ENCODE results near the gene SNX10. TPM values are rescaled to one million over a fixed set of nuclear protein-coding genes. Genes with fewer than 3 reads are reported as not detected.
"Not testable (repeated sequence)": the region's sequence is repeated elsewhere in the genome, so short reads cannot be mapped to it uniquely, and the experiment has no call there.

SNX10 gene
- 10 to 100 TPM; 13.2 to 19.3 TPM for total RNA-seq
- polyA plus RNA-seq (2013, experiment 1 of 2) = 10.7 TPM
- 10.8 TPM for polyA plus RNA-seq (2013, experiment 2 of 2)
- long read RNA-seq, experiment 1, partial matches to known transcripts = 0 of 8 reads
- long read RNA-seq, experiment 1, other reads (novel, unspliced or antisense) = 6 of 8 reads
- long read RNA-seq, experiment 2, transcript SNX10-201 (7 exons, 2,546 nt) = major isoform, 52 of 64 reads
- long read RNA-seq, experiment 2, transcript SNX10-207 (7 exons, 2,613 nt) = minor isoform, 5 of 64 reads
- long read RNA-seq, experiment 2, partial matches to known transcripts = 1 of 64 reads
- long read RNA-seq, experiment 2, other reads (novel, unspliced or antisense) = 6 of 64 reads
- long read RNA-seq, experiment 3, transcript SNX10-201 (7 exons, 2,546 nt) = major isoform, 76 of 89 reads
- long read RNA-seq, experiment 3, partial matches to known transcripts = 0 of 89 reads
- long read RNA-seq, experiment 3, other reads (novel, unspliced or antisense) = 9 of 89 reads
- long read RNA-seq, experiment 4, transcript SNX10-201 (7 exons, 2,546 nt) = major isoform, 9 of 14 reads
- long read RNA-seq, experiment 4, partial matches to known transcripts = 2 of 14 reads
- long read RNA-seq, experiment 4, other reads (novel, unspliced or antisense) = 2 of 14 reads

DNA sequence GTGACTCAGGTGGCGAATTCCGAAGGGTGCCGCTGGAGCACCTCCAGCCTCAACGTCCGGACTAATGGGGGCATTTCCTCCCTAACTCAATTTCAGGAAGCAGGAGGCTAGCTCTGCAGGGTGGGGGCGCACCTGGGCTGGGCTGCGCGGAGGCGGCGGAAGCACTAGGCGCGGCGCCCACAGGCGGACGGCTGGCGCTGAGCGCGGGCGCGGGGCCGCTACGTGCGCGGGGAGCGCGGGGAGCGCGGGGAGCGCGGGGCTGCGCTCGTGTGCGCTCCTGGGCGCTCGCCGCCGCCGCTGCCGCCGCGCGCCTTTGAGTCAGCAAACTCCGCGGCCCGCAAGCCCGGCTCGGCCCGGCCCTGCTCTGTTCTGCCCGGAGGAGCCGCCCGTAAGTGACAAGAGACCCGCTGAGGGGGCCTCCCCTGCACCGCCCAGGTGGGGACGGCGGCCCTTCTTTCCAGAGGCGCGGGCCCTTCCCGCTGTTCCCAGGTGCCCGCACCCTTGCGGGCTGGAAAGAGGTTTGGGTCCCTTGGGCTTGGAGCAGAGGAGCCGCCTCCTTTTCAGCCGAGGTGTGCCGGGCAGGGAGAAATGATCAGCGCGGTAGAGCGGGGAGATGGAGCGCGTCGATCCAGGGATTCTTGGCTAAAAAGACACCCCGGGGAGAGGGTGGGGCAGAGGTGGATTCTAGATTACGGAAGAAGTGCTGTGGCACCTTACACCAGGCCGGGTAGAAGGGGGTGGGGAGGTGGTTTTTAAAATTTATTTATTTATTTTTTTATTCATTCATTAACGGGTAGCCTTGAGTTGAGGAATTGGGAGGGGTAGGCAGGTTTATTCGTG is at the start of gene SNX10:
TSS of gene SNX10 (plus strand) at position 164 of the 840 bp plus-strand sequence. CDS start 54,581 bp downstream, outside the sequence.
- WGBS, 2 experiments (ENCODE audit: insufficient coverage in 1 of 2, insufficient read length in 1 of 2) = 0 to 3% methylated on average over 5 to 73 of the region's 74 CpGs
- Histone ChIP-seq H3K27me3 (ENCODE audit: control insufficient read depth, insufficient read depth, low read length, poor library complexity, severe bottlenecking) (no peaks in the 10 kb centered on the region), H3K4me3 (ENCODE audit: low read length) (peak within 1 kb of the TSS; percentile 82), H3K9ac (ENCODE audit: extremely low read depth, low read length, poor library complexity, severe bottlenecking) (peak within 1 kb of the TSS; percentile 53), H3K9me3 (ENCODE audit: control insufficient read depth, low read length) (no peaks in the 10 kb centered on the region), H3K27ac (ENCODE audit: low read depth, low read length) (no peak within 1 kb of the TSS), H3K4me1 (ENCODE audit: control insufficient read depth, insufficient read depth, low read length) (peaks cover 4% of the 10 kb centered on the region), H3K36me3 (ENCODE audit: control insufficient read depth, insufficient read depth, low read length) (no peaks in the 10 kb centered on the region)
- Mint-ChIP-seq H3K4me3 (peak within 1 kb of the TSS; percentile 77), H3K27ac (peak within 1 kb of the TSS; percentile 58), H3K9me3 (no peaks in the 10 kb centered on the region), H3K4me1 (peaks cover 8% of the 10 kb centered on the region), H3K27me3 (ENCODE audit: insufficient read depth) (no peaks in the 10 kb centered on the region), H3K36me3 (ENCODE audit: low read depth) (no peaks in the 10 kb centered on the region)
- TF ChIP-seq, protein P1, sequence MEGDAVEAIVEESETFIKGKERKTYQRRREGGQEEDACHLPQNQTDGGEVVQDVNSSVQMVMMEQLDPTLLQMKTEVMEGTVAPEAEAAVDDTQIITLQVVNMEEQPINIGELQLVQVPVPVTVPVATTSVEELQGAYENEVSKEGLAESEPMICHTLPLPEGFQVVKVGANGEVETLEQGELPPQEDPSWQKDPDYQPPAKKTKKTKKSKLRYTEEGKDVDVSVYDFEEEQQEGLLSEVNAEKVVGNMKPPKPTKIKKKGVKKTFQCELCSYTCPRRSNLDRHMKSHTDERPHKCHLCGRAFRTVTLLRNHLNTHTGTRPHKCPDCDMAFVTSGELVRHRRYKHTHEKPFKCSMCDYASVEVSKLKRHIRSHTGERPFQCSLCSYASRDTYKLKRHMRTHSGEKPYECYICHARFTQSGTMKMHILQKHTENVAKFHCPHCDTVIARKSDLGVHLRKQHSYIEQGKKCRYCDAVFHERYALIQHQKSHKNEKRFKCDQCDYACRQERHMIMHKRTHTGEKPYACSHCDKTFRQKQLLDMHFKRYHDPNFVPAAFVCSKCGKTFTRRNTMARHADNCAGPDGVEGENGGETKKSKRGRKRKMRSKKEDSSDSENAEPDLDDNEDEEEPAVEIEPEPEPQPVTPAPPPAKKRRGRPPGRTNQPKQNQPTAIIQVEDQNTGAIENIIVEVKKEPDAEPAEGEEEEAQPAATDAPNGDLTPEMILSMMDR (conservative IDR thresholded peaks at IDR 0.05) = peak; percentile 55
- peak; percentile 90 for DNase-seq

- Histone ChIP-seq H3K9me3 (ENCODE audit: control insufficient read depth, low read length) (no peaks in the 10 kb centered on the region), H3K4me1 (ENCODE audit: control insufficient read depth, insufficient read depth, low read length) (no peaks in the 10 kb centered on the region), H3K27me3 (ENCODE audit: control insufficient read depth, insufficient read depth, low read length, poor library complexity, severe bottlenecking) (no peaks in the 10 kb centered on the region), H3K36me3 (ENCODE audit: control insufficient read depth, insufficient read depth, low read length) (no peaks in the 10 kb centered on the region), H3K27ac (ENCODE audit: low read depth, low read length) (no peak overlapping the region), H3K4me3 (ENCODE audit: low read length) (no peak overlapping the region), H3K9ac (ENCODE audit: extremely low read depth, low read length, poor library complexity, severe bottlenecking) (no peak overlapping the region)
- no peaks in the 10 kb centered on the region for H3K4me1 Mint-ChIP-seq
- 93 to 96% methylated on average over 6 to 13 of the region's 13 CpGs for WGBS, 2 experiments (ENCODE audit: insufficient coverage in 1 of 2, insufficient read length in 1 of 2)
- no peak overlapping the region for H3K27ac Mint-ChIP-seq
- no peaks in the 10 kb centered on the region for H3K27me3 Mint-ChIP-seq (ENCODE audit: insufficient read depth)
- TF ChIP-seq, protein P1 (conservative IDR thresholded peaks at IDR 0.05) = no peak
- H3K4me3 Mint-ChIP-seq = no peak overlapping the region
- H3K9me3 Mint-ChIP-seq = no peaks in the 10 kb centered on the region
- H3K36me3 Mint-ChIP-seq (ENCODE audit: low read depth) = no peaks in the 10 kb centered on the region
- no peak for DNase-seq
Measured at GRCh38 chr7:26245150-26245549, 46.5 kb upstream of the SNX10 start.

GRCh38 chr7:26250239-26250638 is 41.4 kb upstream of the SNX10 start:
- no peaks in the 10 kb centered on the region for H3K9me3 ChIP-seq (ENCODE audit: control insufficient read depth, low read length)
- H3K4me1 ChIP-seq (ENCODE audit: control insufficient read depth, insufficient read depth, low read length) = no peaks in the 10 kb centered on the region
- H3K27me3 ChIP-seq (ENCODE audit: control insufficient read depth, insufficient read depth, low read length, poor library complexity, severe bottlenecking) = no peaks in the 10 kb centered on the region
- 93 to 96% methylated on average over 12 of the region's 12 CpGs for WGBS, 2 experiments (ENCODE audit: insufficient coverage in 1 of 2, insufficient read length in 1 of 2)
- no peak for DNase-seq
- H3K4me1 Mint-ChIP-seq = no peaks in the 10 kb centered on the region
- H3K27ac ChIP-seq (ENCODE audit: low read depth, low read length) = no peak overlapping the region
- no peaks in the 10 kb centered on the region for H3K27me3 Mint-ChIP-seq (ENCODE audit: insufficient read depth)
- no peaks in the 10 kb centered on the region for H3K9me3 Mint-ChIP-seq
- H3K9ac ChIP-seq (ENCODE audit: extremely low read depth, low read length, poor library complexity, severe bottlenecking) = no peak overlapping the region
- H3K36me3 ChIP-seq (ENCODE audit: control insufficient read depth, insufficient read depth, low read length) = no peaks in the 10 kb centered on the region
- H3K4me3 Mint-ChIP-seq = no peak overlapping the region
- no peak overlapping the region for H3K27ac Mint-ChIP-seq
- no peak overlapping the region for H3K4me3 ChIP-seq (ENCODE audit: low read length)
- TF ChIP-seq, protein P1 (conservative IDR thresholded peaks at IDR 0.05) = no peak
- H3K36me3 Mint-ChIP-seq (ENCODE audit: low read depth) = no peaks in the 10 kb centered on the region

DNA sequence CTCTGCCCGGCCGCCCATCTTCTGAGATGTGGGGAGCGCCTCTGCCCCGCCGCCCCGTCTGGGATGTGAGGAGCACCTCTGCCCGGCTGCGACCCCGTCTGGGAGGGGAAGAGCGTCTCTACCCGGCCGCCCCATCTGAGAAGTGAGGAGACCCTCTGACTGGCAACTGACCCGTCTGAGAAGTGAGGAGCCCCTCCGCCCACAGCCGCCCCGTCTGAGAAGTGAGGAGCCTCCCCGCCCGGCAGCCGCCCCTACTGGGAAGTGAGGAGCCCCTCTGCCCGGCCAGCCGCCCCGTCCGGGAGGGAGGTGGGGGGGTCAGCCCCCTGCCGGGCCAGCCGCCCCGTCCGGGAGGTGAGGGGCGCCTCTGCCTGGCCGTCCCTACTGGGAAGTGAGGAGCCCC is 29.8 kb upstream of the SNX10 start:
- H3K9ac ChIP-seq (ENCODE audit: extremely low read depth, low read length, poor library complexity, severe bottlenecking); H3K4me1 Mint-ChIP-seq; H3K36me3 ChIP-seq (ENCODE audit: control insufficient read depth, insufficient read depth, low read length); H3K4me1 ChIP-seq (ENCODE audit: control insufficient read depth, insufficient read depth, low read length); H3K27me3 ChIP-seq (ENCODE audit: control insufficient read depth, insufficient read depth, low read length, poor library complexity, severe bottlenecking); H3K27me3 Mint-ChIP-seq (ENCODE audit: insufficient read depth); H3K4me3 ChIP-seq (ENCODE audit: low read length); H3K4me3 Mint-ChIP-seq; H3K36me3 Mint-ChIP-seq (ENCODE audit: low read depth); DNase-seq; H3K27ac Mint-ChIP-seq; H3K27ac ChIP-seq (ENCODE audit: low read depth, low read length): not testable (repeated sequence)
- 95 to 96% methylated on average over 10 to 23 of the region's 29 CpGs for WGBS, 2 experiments (ENCODE audit: insufficient coverage in 1 of 2, insufficient read length in 1 of 2)
- peaks cover 47% of the 10 kb centered on the region for H3K9me3 Mint-ChIP-seq
- H3K9me3 ChIP-seq (ENCODE audit: control insufficient read depth, low read length) = peaks cover 27% of the 10 kb centered on the region
